Measurements from ENCODE around the gene GIMAP8.
"Not testable (repeated sequence)": the region's sequence is repeated elsewhere in the genome, so short reads cannot be mapped to it uniquely, and the experiment has no call there.

GIMAP8 gene

GRCh38 chr7:150519310-150519709 is 68.9 kb downstream of the GIMAP8 start:
- DNase-seq, result no peak

DNA sequence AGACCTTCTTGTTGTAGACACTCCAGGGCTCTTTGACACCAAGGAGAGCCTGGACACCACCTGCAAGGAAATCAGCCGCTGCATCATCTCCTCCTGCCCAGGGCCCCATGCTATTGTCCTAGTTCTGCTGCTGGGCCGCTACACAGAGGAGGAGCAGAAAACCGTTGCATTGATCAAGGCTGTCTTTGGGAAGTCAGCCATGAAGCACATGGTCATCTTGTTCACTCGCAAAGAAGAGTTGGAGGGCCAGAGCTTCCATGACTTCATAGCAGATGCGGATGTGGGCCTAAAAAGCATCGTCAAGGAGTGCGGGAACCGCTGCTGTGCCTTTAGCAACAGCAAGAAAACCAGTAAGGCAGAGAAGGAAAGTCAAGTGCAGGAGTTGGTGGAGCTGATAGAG is 69.7 kb downstream of the GIMAP8 start:
- DNase-seq, result no peak

DNA sequence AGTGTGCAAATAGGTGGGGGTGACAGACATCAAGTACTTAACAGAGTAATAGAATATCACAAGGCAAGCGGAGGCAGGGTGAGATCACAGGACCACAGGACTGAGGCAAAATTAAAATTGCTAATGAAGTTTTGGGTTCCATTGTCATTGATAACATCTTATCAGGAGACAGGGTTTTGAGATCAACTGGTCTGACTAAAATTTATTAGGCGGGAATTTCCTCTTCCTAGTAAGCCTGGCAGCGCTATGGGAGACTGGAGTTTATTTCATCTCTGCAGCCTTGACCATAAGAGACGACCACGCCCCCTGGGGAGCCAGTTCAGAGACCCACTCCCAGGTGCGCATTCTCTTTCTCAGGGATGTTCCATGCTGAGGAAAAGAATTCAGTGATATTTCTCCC is 72.5 kb downstream of the GIMAP8 start:
- not testable (repeated sequence) for DNase-seq

DNA sequence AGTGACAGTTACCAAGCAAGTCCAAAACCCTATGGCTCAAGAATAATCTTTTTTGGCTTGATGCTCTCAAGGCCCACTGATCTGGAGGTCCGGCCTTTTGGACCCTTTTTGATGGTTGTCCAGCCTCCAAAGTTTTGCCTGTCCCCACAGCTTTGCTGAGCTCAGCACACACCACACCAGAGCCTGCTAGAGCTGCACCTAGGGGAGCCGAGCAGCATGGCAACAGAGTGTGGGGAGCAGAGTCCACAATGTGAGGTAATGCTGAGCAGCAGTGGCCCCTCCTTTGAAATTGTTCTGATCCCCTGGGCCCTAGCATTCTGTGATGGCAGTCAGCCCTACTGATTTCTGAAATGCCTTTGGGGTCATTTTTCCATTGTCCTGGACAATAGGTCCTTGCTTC is 73.6 kb downstream of the GIMAP8 start:
- DNase-seq, result no peak
